AG08395 (cell line): ENCODE results near the gene SH2D7.

Experiments used
- DNase-seq: peaks from one replicate; pipeline ENCODE4 v3.0.0; 2012; ENCODE audit warnings: mixed read lengths, low spot score

Gene SH2D7

GRCh38 chr15:78061963-78062427 lies 30.4 kb upstream of the SH2D7 start:
- DNase-seq = no peak

- no peak for DNase-seq
Measured at GRCh38 chr15:78063217-78063616, 29.1 kb upstream of the SH2D7 start.

- DNase-seq = no peak
Measured at GRCh38 chr15:78063970-78064385, 28.4 kb upstream of the SH2D7 start.

GRCh38 chr15:78064544-78064943 lies 27.8 kb upstream of the SH2D7 start:
- DNase-seq = no peak

- DNase-seq = peak; percentile 96
Measured at GRCh38 chr15:78065284-78065872, 27.0 kb upstream of the SH2D7 start.

GRCh38 chr15:78065973-78066946 lies 26.1 kb upstream of the SH2D7 start:
- no peak for DNase-seq

- DNase-seq = no peak
Measured at GRCh38 chr15:78067328-78068228, 24.8 kb upstream of the SH2D7 start.

- DNase-seq = no peak
Measured at GRCh38 chr15:78069052-78069414, 23.3 kb upstream of the SH2D7 start.

GRCh38 chr15:78069462-78070029 lies 22.8 kb upstream of the SH2D7 start:
- DNase-seq = no peak

GRCh38 chr15:78070049-78070700 lies 22.2 kb upstream of the SH2D7 start:
- DNase-seq = no peak

- DNase-seq = no peak
Measured at GRCh38 chr15:78071383-78071782, 21.0 kb upstream of the SH2D7 start.

GRCh38 chr15:78072080-78072892 lies 20.1 kb upstream of the SH2D7 start:
- DNase-seq = peak; percentile 59

- no peak for DNase-seq
Measured at GRCh38 chr15:78073046-78073787, 19.1 kb upstream of the SH2D7 start.

- DNase-seq = peak; percentile 64
Measured at GRCh38 chr15:78075490-78076230, 16.7 kb upstream of the SH2D7 start.

- no peak for DNase-seq
Measured at GRCh38 chr15:78076231-78077052, 15.9 kb upstream of the SH2D7 start.

GRCh38 chr15:78077053-78077870 lies 15.1 kb upstream of the SH2D7 start, which contains the start of gene TBC1D2B:
TSS of gene TBC1D2B (minus strand) at chr15:78077711. CDS start at chr15:78077652, 59 bp downstream.
- peak; percentile 52 for DNase-seq

- DNase-seq = no peak
Measured at GRCh38 chr15:78077871-78078210, 14.5 kb upstream of the SH2D7 start.
